LNCAP (cell line): ENCODE results near the gene DOCK10.

ENCODE experiments used
- CTCF ChIP-seq: fragments of 450-650 bp; IDR thresholded peaks from 2 replicates; pipeline ENCODE4 v1.5.1; 2017; ENCODE audit warnings: mild to moderate bottlenecking

Gene DOCK10

DNA sequence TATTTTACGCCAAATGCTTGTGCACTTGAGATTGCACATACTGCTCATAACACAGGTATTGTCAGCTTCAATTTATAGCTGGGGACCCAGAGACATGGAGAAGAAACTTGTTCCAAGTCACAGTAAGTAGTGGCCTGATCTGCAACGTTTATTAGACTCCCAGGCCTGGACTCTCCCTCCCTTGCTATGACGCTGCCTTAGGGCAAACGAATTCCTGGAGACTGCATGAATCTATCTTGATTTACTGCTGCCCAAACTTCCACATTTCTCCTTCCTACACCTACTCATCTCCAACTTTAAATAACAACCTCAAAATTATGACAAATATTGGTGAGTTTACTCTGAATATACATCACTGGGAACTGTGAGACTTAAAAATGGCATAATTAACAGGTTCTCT is 181.0 kb downstream of the DOCK10 start:
- TF ChIP-seq CTCF: no peak

- TF ChIP-seq CTCF: no peak
Observed at GRCh38 chr2:224860786-224861185, 181.5 kb downstream of the DOCK10 start.

DNA sequence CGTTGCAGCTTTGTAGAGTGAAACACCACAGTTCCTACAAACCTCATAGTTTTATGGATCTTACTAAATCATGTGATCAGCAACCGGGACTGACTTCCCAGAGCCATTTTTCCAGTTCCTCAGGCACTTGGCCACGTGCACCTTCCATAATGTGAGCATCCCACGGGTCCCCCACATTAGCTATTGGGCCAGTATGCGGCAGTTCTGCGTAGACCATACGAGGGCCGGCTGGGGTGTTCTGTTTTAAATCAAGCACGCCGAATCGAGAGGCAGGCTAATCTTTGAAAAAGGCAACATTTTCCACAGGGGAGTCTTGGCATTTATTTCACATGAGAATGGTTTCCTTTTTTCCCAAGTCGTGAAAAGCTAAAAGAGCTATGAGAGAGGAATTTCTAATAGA is 190.5 kb downstream of the DOCK10 start:
- TF ChIP-seq CTCF: no peak

GRCh38 chr2:224850081-224850480 is 192.2 kb downstream of the DOCK10 start:
- no peak for TF ChIP-seq CTCF

DNA sequence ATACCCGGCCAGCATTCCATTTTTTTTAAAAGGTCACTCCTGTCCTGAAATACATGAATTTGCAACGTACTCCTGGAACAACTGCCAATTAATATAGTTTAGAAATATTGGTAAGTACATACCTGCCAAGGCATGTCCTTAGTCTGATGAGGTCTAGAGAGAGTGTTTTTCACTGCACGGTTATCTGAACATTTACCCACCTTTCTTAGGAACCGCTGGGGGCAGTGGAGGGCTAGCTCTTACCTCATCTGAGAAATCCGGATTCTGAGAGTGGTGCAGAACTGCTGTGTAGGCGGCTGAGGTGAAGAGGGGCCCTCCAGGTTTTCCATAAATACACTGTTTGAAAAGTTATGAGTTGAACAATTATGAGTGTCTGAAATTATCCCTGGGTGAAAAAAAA is 193.0 kb downstream of the DOCK10 start:
- no peak for TF ChIP-seq CTCF

DNA sequence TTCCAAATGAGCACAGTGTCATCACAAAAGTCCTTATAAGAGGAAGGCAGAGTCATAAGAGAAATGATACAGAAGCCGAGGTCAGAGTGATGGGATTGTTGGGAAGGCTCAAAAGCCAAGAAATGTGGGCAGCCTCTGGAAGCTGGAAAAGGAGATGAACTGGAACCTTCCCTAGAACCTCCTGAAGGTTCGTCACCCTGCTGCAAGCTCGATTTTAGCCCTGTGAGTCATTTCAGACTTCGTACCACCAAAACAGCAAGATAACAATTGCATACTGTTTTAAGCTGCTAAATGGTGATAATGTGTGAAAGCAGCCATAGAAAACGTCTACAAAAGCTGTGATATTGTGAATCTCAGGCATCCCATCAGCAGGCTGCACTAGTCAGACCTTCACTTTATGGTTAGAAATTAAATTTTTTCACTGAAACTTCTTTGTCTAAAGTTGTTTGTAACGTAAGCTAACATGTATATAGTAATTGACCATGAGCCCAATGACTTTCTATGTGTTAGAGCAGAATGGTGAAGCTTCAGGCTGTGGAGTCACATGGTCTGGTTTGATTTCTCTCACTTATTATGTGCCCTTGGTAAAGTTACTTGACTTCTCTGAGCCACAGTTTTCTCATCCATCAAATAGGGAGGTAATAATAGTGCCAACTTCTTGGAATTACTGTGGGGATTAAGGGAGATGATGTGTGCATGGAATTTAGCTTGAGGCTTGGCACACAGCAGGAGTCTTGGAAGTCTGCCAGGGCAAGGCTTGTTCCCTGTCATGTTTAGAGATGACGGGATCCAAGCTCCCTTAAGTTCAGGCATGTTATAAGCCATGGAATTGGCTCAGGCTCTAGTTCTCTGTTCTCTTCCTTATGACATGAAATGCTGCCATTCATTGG is 194.1 kb downstream of the DOCK10 start:
- no peak for TF ChIP-seq CTCF

DNA sequence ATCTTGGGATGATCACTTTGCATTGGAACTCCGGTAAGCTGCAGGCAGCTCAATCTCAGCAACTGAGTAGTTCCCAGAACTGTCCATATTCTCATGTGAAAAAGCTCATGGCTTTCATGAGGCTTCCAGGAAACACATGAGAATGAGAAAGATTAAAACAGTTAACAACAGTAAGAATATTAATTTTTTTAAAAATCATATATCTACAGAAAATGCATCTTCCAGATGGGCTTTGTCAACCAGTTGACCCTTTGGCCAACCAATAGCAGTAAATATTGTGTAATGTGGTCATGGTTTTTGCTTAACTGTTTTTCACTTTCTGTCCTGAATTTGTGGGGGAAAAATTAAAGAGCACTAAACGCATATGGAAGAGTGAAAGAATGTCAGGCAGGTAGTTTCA is 194.9 kb downstream of the DOCK10 start:
- no peak for TF ChIP-seq CTCF

DNA sequence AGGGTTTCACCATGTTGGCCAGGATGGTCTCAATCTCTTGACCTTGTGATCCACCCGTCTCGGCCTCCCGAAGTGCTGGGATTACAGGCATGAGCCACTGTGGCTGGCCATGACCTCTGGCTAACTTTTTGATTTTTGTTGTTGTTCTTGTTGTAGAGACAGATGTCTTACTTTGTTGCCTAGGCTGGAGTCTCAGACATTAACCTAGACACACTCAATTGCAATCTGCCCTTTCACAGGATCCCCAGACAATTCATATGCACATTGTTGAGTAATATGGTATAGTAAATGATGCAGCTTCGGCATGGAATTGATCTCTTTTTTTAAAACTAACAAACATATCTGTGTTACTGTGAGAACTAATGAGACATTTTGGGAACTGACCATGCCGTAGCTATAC is 195.6 kb downstream of the DOCK10 start:
- no peak for TF ChIP-seq CTCF
